SK-N-SH treated with all-trans-retinoic acid at 6 μM for 48 hours (cell line): ENCODE data around the gene WRAP73.

Source experiments
- ISL1 ChIP-seq: fragments of 250-450 bp; sonication (Bioruptor Pico); IDR thresholded peaks from 2 replicates; pipeline ENCODE4 v2.1.2; 2022; ENCODE audit warnings: mild to moderate bottlenecking, moderate library complexity
- PATZ1 ChIP-seq: fragments of 250-450 bp; sonication (Bioruptor Pico); IDR thresholded peaks from 2 replicates; pipeline ENCODE4 v1.8.0; 2020; ENCODE audit warnings: mild to moderate bottlenecking, moderate library complexity, borderline replicate concordance
- TSHZ2 ChIP-seq: fragments of 250-450 bp; sonication (Bioruptor Pico); IDR thresholded peaks from 2 replicates; pipeline ENCODE4 v1.5.0; 2020; ENCODE audit warnings: mild to moderate bottlenecking, moderate library complexity
- ZC3H10 ChIP-seq: fragments of 250-450 bp; sonication (Bioruptor Pico); IDR thresholded peaks from 2 replicates; pipeline ENCODE4 v1.5.1; 2021; ENCODE audit warnings: mild to moderate bottlenecking, moderate library complexity

GRCh38 chr1:3691421-3692204, 41.7 kb upstream of the WRAP73 start:
- no peak for TF ChIP-seq ISL1
- no peak for TF ChIP-seq TSHZ2
- TF ChIP-seq PATZ1 (CRISPR knock-in tag) = no peak
- no peak for TF ChIP-seq ZC3H10
